Kasumi-1 (cell line): ENCODE measurements around the gene TMEM14C.

Experiments used
- DNase-seq, 2 experiments: peaks; one replicate each; lab custom pipeline; 2025; lab: John Stamatoyannopoulos, UW

TMEM14C gene

DNA sequence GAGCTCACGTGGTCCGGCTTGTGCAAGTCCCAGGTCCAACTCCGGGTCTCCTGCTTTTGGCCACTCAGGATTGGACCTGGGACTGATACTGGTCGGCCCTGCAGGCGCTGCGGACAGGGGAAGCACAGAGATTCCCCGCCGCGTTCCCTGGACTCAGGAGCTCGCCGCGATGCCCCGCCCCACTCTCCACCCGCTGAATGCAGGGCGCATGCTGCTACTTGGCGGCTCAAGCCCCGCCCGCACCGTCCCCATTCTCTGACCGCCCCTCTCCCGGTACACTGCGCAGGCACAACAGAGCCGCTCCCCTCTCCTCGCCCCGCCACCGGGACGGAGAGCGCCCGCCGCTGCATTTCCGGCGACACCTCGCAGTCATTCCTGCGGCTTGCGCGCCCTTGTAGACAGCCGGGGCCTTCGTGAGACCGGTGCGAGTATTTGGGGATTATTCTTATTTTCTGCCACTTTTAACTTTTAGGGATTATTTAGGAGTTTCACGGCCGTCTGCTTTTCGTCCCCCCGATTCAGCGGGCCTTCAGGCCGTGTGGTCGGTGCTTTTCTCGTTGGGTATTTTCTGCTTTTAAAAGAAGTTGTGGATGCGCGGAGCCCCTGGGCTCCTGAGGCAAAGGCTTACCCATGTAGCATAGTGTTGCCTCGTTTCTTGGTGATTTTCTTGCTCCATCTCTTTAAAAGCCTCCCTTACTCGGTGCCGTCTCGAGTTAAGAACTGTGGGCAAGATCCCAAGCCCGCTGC lies at the start of gene TMEM14C:
TSS of gene TMEM14C (plus strand) at position 251 of the 747 bp plus-strand sequence. CDS start 1,544 bp downstream, outside the sequence.
- peak; percentile 95 to 97 for DNase-seq

DNA sequence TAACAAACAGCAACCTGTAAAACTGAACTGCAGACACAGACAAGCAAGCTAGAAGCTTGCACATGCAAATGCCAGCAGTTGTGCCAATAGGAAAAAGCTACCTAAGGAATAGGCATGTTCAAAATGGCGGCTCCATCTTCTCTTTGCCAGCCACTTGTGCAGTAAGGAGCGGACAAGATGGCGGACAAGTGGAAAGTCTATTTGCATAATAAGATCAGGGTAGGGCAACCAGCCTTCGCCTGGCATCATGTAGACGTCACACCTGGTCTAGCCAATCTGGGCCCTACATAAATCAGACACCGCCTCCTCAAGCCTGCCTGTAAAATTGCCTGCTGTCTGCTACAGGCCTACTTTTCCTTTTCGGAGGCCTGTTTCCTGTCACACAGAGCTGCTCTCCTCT lies 46.5 kb upstream of the TMEM14C start:
- no peak for DNase-seq

DNA sequence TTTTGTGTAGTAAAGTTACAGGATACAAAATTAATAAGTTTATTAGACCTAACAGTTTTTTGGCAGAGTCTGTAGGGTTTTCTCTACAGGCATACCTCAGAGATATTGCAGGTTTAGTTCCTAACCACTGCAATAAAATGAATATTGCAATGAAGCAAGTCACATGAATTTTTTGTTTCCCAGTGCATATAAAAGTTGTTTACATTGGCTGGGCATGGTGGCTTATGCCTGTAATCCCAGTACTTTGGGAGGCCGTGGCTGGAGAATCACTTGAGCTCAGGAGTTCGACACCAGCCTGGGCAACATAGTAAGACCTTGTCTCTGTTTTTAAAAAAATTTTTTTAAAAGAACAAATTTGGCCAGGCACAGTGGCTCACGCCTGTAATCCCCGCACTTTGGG lies 44.4 kb upstream of the TMEM14C start:
- no peak for DNase-seq

DNA sequence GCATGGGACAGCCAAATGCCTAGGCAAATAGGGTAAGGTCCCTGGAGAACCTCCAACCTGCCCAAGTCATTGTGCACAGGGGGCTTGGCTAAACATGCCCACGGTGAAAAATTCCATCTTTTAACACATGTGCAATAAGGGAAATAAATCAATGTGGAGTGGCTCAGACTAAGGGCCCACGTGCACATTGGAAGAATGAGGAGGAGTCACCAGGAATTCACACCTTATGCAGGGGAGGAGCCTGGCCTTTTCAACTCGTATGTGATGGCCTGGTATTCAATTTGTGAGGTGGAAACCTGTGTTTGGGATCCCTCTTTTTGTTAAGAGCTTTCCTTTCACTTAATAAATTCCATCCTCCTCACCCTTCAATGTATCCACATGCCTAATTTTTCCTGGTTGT lies 41.1 kb upstream of the TMEM14C start:
- DNase-seq: no peak

DNA sequence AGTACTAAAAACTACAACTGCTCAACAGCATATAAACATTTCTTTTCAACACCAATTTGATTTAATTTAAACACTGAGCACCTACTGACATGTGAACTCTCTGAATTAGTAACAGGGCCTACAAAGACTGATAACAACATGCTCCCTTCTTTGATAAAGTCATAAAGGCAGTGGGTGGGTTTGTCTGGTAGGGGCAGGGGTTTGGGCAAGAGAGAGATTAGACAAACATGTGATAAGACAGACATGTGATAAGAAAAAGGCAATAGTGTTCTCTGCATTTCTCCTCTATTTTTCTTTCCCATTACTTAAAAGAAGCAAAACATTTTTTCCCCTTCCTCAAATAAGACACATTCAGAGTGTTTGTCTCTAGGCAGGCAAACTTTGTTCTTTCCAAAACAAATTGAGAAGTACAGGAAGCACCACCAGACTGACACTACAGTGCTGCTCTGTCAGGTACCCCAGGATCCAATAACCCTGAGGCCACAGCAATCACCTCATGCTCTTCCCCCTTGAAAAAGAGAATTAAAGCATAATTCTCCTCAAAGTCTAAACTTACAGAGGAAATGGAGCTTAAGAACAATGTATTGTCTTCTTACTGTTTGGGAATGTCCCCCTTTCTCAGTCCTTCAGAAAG lies 40.4 kb upstream of the TMEM14C start:
- no peak for DNase-seq

DNA sequence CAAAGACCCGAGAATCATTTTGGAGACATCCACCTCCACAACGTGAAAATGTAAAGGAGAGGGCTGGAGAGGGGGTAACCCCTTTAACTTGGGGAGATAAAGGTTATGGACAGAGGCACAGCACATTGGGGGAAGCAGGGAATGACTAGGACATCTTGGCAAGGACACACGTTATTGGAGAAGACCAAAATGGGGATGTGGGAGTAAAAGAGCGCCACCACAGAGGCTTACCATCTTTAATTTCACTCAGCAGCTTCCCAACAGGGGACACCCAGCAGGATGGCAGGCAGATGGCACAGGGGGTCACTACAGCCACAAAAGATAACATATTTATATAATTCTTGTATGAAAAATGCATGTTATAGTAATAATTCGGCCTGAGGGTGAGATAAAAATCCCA lies 38.3 kb upstream of the TMEM14C start:
- no peak for DNase-seq

DNA sequence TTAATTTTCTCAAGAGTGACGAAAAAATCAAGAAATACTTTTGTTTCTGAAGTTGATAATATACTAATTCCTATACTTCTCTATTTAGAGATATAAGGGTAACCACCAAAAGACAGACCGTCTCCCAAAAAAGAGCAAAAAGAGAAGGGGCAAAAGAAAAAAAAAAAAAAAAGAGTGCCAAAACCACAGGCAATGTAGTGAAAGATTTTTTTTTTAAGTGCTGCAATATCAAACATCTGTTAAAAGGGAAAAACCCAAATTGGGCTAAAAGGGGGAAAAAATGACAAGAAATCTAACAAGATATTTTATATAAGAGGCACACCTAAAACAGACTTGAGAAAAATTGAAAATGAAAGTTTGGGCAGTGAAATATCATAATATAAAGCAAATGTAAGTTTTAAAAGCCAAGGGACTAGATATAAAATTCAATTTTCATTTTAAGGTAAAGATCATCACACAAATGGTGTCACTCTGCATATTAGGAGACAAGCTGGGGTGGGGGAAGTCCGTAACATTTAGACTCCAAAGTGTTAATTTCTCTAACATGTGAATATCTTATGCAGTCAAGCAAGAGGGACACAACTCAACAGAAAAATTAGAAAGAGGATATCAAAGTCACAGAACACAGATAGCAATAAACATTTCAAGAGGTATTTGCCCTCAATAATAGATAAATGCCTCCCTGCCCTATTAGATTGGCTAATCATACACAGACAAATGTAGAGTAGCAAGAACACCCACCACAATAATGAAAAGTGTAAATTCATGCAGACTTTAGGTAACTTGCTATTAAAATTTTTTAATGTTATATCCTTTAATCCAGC lies 37.6 kb upstream of the TMEM14C start:
- DNase-seq: no peak

DNA sequence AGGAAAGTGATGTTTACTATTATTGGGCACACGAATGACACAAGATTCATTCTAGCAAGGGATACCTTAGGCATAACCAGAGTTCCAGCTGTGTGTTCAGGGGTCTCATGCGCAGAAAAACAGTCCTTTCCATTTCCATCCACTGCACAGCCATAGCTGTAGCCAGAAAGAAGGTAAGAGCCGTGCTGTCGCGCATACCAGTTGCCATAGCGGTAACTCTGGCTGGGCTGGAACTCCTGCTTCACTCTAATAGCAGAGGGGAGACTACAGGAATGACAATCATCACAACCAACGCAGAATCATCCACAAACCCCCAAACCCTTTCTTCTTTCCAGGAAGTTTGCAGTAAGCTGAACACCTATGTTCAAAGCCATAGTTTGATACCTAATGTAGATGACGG lies 36.0 kb upstream of the TMEM14C start:
- DNase-seq: no peak

DNA sequence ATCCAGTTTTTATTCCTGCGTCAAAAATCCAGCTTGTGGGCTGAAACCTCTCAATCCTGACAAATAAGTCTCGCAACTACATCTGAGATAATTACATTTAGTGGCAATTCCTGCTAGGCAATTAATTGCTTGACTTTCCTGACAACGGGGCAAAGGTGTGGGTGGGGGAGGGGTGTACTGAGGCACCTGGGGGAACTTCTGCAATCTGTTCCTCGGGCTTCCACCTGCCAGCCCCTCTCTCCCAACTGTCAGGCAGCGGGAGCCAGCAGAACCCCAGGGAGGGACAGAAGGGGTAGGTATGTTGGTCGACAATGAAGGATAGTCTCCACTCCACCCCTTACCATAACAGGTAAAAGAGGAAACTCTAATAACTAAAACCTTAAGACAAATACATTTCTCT lies 35.3 kb upstream of the TMEM14C start:
- no peak for DNase-seq

DNA sequence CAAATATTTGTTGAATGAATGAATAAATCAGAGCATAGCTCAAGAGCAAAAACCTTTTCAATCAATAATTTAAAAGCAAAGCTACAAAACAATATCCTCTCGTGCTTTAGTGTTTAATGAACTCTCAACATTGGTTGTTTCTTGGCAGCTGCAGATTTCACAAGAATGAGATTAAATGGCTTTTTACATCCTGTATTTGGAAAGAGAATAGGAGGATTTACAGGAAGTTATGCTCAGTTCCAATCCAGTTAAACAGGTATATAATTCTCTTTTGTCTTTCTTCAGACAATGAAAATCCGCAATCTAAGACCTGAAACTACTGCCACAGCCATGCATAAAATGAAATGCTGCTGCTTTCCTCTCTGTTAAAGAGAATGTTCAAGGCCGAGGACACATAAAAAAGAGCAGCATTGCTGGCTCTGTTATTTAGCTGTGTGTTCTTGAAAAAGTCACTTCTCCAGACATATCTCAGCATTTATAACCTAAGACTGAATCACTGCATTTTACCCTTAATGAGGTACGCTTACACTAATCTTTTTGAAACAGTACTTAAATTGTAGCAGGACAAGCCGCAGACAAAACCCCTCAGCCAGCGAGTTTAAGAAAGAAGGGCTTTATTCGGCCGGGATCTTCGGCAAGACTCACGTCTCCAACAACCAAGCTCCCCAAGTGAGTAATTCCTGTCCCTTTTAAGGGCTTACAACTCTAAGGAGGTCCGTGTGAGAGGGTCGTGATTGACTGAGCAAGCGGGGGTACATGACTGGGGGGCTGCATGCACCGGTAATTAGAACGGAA lies 32.0 kb upstream of the TMEM14C start:
- no peak for DNase-seq

DNA sequence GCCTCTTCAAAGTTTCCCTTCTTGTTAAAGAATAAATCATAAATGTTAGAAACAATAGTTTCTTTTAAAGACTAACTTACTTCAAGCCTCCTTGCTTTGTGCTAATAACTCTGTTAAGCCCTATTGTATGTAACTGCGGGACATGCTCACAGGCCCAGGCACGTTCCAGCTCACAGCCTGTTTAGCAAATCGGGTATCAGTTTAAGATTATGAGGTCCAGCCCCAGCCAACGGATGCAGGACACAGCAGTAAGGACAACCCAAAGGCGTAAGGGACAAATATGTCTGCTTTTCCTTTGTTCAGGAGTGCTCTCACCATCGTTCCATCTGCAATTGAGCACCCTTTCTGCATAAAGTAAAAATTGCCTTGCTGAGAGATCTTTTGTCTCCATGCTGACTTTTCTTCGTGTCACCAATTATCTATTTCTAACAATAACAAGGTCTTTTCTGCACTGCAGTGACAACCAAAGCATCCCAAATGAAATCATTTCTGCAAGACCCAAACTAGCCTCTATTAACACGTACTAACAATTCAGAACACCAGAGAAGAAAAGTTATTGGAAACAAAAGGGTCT lies 29.8 kb upstream of the TMEM14C start:
- no peak for DNase-seq

DNA sequence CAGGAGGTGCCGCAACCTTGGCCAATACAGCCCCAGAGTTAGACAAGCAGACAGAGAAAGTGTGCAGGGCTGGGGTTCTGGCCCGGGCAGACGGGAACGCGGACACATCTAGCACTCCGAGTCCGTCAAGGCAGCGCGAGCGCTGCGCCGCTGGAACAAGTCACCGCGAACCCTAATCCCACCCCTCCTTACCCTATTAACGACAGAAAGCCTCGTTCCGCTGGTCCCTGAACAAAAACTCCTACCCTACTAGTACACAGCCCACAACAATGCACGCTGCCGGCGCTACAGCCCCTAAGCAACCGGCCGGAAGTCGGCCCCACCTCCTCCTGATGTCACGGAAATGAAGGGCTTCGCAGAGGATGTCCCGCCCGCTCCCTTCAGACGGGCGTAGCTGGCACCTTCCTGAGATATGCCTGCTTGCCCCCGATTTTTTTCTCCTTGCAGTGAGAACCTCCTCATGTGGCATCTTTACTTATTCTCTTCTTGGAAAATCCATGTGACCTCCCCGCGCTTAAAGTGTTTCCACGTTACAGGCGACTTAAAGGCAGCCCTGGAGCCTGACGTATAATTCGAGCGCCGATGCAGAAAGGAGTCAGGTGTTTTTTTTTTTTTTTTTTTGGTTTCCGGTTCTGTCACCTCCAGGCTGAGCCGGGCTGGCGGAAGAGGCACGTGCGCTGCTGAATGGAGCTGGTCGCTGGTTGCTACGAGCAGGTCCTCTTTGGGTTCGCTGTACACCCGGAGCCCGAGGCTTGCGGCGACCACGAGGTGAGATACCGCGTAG lies 28.4 kb upstream of the TMEM14C start, which contains the start of the genes C6orf52 and PAK1IP1:
TSS of gene C6orf52 (minus strand) at position 315 of the 784 bp plus-strand sequence. CDS start 7,066 bp downstream, outside the sequence.
TSS of gene PAK1IP1 (plus strand) at position 671 of the 784 bp plus-strand sequence. CDS start at position 685, 14 bp downstream.
- DNase-seq: peak; percentile 95

DNA sequence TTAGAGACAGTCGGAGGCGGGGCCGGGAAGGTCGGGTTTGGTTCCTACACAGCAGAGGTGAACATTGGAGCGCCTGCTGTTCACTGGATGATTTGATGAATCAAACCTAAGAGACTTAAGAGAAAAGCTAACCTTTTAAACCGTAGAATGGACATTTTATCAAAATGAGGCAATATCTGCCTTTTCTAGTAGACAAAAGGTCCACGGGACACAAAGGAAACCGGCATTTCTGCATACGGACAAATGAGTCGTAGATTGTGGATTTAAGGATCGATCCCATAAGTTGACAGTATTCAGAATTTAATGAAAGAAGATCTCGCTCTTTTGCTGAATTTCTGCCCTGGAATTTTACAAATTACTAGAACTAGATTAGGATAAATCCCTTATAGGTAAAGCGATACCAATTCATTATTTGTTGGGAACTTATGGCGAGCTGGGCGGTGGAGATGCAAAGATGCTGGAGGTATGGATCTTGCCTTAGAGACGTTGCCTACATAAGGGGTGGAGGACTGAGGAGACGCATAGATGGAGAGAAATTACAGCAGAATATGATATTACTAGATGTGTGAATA lies 27.7 kb upstream of the TMEM14C start:
- DNase-seq: no peak

DNA sequence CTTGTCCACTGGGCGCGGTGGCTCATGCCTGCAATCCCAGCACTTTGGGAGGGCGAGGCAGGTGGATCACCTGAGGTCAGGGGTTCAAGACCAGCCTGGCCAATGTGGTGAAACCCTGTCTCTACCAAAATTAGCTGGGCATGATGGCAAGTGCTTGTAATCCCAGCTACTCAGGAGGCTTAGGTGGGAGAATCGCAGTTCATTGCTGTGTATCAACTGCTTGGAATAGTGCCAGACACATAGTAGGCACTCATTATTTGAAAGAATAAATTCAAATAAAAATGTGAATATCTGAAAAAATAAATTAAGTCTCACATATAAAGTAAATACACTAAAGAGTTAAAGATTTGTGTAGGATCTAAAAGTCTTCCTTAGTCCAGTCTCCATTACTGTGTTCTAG lies 26.2 kb upstream of the TMEM14C start:
- DNase-seq: no peak

DNA sequence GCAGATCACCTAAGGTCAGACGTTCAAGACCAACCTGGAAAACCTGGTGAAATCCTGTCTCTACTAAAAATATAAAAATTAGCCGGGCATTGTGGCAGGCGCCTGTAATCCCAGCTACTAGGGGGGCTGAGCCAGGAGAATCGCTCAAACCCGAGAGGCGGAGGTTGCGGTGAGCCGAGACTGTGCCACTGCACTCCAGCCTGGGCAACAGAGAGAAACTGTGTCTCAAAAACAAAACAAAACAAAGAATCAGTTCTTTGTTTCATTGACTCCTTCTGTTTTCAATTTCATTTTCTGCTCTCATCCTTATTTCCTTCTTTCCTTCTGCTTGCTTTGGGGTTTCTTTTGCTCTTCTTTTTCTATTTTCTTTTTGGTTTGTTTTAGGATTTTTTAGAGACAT lies 8.9 kb upstream of the TMEM14C start:
- no peak for DNase-seq

DNA sequence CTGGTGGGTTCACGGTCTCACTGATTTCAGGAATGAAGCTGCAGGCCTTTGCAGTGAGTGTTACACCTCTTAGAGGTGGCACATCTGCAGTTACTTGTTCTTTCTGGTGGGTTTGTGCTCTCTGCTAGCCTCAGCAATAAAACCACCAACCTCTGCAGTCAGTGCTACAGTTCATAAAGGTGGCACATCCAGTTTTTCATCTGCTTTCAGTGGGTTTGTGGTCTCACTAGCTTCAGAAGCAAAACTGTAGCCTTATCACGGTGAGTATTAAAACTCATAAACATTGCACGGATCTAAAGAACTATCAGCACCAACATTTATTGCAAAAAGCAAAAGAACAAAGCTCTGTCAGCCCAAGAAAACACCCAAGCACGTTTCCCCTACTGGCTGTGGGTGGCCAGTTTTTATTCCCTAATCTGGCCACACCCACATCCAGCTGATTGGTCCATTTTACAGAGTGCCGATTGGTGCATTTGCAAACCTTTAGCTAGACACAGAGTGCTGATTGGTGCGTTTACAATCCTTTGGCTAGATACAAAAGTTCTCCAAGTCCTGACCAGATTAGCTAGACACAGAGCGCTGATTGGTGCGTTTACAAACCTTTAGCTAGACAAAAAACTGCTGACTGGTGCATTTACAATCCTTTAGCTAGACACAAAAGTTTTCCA lies 3.4 kb upstream of the TMEM14C start:
- DNase-seq: peak; percentile 30 to 42

DNA sequence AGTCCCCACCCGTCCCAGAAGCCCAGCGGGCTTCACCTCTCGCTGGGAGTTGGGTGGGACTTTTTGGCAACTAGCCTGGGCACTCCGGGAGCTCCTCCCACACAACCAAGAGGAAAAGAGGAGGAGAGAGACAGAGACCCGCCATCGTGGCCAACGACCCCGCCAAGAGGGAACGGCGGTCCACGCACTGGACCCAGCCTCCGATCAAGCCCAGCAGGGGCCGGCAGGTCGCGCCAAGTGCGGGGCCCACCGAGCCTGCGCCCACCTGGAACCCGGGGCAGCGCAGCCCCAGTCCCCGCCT lies 3.0 kb upstream of the TMEM14C start:
- no peak for DNase-seq

DNA sequence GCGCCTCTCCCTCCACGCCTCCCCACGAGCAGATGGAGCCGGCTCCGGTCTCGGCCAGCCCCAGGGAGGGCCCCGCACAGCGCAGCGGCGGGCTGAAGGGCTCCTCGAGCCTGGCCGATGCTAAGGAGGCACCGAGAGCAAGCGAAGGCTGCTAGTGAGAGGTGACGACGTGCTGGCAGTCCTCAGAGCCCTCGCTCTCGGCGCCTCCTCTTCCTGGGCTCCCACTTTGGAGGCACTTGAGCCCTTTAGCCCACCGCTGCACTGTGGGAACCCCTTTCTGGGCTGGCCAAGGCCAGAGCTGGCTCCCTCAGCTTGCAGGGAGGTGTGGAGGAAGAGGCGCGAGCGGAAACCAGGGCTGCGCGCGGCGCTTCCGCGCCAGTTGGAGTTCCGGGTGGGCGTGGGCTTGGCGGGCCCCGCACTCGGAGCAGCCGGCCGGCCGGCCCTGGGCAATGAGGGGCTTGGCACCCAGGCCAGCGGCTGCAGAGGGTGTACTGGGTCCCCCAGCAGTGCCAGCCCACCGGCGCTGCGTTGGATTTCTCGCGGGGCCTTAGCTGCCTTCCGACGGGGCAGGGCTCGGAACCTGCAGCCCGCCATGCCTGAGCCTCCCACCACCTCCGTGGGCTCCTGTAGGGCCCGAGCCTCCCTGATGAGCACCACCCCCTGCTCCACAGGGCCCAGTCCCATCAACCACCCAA lies 2.5 kb upstream of the TMEM14C start:
- DNase-seq: peak in 1 of 2 experiments; percentile 28
